Astrocyte of the cerebellum (primary cell): ENCODE results near the gene CNTN5.

Source experiments
- DNase-seq: peaks from one replicate; pipeline ENCODE4 v3.0.0-alpha.2; 2011; ENCODE audit warnings: low read depth
- H3K4me3 ChIP-seq: 2 replicates; pipeline ENCODE4 v1.5.1; 2011; ENCODE audit warnings: mild to moderate bottlenecking, low read depth, low read length, moderate library complexity
- in situ Hi-C: cut with HindIII; loops from 2 replicates; pipeline ENCODE4 v1.10.0; 2017; ENCODE audit warnings: low sequenced_read_pairs
- TF ChIP-seq, protein P1 (sequence below): IDR thresholded peaks from 2 replicates; pipeline ENCODE4 v1.5.1; 2012; ENCODE audit warnings: low read length, low read depth, moderate library complexity, mild to moderate bottlenecking; ENCODE audit errors: missing control alignments

Gene CNTN5

DNA sequence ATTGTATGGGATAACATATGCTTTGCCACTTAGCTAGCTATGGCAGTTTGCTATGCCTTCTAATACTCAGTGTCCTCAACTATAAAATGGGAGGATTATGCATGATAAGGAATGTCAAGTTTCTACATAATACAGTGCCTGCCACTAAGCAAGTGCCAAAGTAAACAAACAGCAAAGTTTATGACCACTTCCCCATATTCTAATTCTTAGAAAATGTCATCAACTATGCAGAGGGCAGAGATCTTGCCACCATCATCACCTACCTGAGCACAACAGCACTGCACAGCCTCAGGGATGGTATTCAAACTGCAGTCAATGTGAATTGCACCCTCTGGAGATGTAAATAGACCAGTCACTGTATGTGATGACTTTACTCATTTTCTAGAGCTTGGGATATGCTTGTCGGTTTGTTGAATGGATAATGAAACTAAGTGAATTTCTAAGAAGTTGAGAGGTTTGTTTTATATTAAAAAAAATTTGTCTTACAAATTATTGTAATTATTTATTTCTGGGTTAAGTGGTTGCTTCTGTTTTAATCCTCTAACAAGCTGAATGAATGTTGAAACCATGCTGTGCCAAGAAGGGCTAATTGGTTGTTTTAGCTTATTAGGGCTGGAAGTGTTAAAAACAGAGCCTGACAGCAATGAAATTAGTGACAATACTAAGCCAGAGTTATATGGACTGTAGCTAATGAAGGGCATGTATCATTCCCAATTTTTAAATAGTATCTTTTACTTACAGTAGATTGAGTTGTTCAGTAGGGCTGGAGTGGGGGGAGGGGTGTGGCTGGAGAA lies 398.4 kb downstream of the CNTN5 start:
- no peak overlapping the region for H3K4me3 ChIP-seq
- no peak for DNase-seq

DNA sequence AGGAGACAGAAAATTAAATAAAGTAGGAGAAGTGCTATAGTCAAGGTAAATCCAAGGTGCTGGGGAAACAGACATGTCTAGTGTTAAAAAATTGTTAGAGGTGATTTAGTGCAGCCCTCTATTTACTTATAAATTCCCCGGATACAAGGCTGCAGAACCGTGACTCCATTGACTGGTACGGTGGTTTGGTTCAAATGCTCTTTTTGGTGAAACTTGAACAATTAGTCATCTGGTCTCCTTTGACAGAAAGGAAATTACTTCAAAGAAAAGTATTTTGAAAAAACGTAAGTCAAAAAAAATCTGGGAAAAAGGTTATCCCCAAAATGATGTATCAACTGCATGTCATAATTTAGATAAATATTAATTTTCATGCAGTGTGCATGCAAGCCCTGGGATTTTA lies 399.2 kb downstream of the CNTN5 start:
- in situ Hi-C loops, result no loop called here
- TF ChIP-seq, protein P1, sequence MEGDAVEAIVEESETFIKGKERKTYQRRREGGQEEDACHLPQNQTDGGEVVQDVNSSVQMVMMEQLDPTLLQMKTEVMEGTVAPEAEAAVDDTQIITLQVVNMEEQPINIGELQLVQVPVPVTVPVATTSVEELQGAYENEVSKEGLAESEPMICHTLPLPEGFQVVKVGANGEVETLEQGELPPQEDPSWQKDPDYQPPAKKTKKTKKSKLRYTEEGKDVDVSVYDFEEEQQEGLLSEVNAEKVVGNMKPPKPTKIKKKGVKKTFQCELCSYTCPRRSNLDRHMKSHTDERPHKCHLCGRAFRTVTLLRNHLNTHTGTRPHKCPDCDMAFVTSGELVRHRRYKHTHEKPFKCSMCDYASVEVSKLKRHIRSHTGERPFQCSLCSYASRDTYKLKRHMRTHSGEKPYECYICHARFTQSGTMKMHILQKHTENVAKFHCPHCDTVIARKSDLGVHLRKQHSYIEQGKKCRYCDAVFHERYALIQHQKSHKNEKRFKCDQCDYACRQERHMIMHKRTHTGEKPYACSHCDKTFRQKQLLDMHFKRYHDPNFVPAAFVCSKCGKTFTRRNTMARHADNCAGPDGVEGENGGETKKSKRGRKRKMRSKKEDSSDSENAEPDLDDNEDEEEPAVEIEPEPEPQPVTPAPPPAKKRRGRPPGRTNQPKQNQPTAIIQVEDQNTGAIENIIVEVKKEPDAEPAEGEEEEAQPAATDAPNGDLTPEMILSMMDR, result no peak
- DNase-seq, result no peak
- no peak overlapping the region for H3K4me3 ChIP-seq

More for the DNA sequence above, 398.4 kb downstream of the CNTN5 start:
- in situ Hi-C loops, result no loop called here
- TF ChIP-seq, protein P1, result no peak

DNA sequence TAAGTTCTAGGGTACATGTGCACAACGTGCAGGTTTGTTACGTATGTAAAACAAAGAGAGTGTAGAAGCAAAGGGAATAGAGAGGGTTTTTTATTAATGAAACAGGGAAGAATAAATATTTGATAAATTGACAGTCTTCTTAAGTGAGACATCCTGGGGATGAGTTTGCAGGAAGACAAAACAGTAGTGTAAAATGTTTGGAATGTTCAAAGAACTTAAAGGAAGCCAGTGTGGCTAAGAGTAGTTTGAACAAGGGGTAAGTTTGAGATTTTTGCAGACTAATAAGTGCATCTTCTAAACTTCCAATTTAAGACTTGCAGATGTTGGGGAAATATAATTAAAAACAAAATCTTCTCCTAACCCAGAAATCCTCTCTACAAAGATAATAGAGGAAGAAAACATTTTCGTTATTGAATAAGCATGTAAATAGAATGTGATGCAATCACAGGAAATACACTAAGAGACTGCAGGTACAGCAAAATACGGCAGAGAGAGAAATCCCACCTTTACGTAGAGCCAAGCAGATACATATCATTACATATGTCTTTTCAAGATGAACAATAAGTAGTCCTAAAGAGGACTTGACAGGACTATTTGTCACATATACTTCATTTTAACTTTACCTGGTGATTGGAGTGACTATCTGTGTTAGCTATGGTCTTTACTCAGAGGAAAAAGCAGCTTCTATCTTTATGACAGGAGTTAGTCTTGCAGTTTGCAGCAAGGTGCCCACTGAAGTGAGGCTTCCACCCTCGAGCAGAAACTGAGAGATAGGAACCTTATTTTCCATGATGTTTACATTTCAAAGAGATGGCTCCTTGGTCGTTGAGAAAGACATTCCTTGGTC lies 402.1 kb downstream of the CNTN5 start:
- no peak for DNase-seq
- TF ChIP-seq, protein P1, result no peak
- in situ Hi-C loops, result no loop called here
- no peak overlapping the region for H3K4me3 ChIP-seq

DNA sequence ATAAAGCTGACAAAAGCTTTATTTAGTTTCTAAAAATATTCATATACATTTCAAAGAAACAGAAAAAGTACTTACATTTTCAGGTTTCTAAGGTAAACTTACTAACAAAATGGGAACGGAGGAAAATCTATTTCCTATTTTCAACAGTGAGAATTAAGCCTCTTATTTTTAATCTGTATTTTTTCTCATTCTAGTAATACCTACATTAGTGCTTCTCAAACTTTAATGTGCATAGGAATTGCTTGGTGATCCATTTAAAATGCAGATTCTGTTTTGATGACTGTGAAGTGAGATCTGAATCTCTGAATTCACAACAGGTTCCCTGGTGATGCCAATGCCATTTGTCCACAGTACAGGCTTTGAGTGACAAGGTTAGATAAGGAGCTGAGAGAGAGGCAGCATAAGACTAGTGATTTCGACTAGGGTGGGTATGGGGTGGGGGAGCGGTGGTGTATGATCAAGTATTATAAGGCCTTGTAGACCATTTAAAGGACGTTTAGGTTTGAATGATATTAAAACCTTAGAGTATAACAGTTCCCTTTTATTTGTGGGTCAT lies 402.8 kb downstream of the CNTN5 start:
- in situ Hi-C loops, result no loop called here

DNA sequence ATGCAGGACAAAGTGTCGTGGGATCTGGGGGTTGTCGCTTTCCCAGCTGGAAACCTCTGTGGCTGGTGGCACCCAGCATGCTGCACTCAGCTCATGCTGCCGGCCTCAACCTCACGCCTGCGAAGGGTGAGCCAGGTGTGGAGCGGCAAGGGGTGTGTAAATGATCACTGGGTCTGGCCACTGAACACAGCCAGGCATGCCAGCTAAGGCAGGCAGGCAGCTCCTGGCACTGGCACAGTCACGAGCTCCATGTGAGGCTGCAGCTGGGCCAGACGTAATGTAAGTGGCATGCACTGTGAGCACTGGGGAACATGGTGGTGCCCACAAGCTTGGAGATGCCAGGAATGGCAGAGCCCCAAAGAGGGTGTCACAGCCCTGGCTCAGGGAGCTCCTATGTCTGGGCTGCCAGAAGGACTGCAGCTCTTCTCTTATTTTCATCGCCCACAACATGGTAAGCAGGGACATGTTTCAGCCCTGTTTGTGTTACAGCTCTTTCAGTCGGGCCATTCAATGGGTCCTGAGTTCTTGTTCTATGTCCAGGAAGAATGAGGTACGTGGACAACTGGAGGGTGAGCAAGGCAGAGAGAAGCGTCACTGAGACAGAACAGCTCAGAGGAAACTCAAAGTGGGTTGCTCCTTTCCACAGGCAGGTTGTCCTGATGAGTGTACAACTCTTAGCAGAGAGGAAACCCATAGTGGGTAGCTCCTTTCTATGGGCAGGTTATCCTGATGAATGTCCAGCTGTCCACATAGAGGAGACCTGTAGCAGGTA lies 403.8 kb downstream of the CNTN5 start:
- H3K4me3 ChIP-seq, result no peak overlapping the region
- in situ Hi-C loops, result no loop called here
- TF ChIP-seq, protein P1, result no peak
- no peak for DNase-seq

More for the DNA sequence above, 402.8 kb downstream of the CNTN5 start:
- no peak for DNase-seq
- TF ChIP-seq, protein P1, result no peak
- no peak overlapping the region for H3K4me3 ChIP-seq

DNA sequence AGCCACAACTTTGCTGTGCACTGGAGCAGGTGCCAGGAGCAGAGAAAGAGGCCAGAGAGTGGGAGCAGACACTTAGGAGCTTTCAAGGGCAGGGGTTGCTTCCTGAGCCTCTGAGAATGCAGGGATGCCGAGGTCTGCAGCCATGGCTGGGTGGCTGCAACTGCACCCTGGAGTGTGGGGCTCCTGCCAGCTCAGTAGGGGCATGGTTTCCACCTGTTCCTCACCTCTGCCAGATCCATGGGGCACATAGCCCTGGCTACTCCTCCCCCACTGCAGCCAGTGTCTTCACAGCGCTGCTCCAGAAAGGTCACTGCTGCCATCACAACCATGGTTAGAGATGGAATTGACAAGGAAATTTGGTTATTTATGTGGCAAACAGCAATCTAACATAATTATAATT lies 404.8 kb downstream of the CNTN5 start:
- no peak for DNase-seq
- TF ChIP-seq, protein P1, result no peak
- in situ Hi-C loops, result no loop called here
- H3K4me3 ChIP-seq, result no peak overlapping the region
